ENCODE data around the gene BARHL1. TPM values are rescaled to one million over a fixed set of nuclear protein-coding genes. Genes with fewer than 3 reads are reported as not detected.

BARHL1 gene
- total and polyA plus RNA-seq, 2 of the 13 experiments (the other 11 are each of a cell fraction or from before 2014, with no cell fraction given), result not detected

DNA sequence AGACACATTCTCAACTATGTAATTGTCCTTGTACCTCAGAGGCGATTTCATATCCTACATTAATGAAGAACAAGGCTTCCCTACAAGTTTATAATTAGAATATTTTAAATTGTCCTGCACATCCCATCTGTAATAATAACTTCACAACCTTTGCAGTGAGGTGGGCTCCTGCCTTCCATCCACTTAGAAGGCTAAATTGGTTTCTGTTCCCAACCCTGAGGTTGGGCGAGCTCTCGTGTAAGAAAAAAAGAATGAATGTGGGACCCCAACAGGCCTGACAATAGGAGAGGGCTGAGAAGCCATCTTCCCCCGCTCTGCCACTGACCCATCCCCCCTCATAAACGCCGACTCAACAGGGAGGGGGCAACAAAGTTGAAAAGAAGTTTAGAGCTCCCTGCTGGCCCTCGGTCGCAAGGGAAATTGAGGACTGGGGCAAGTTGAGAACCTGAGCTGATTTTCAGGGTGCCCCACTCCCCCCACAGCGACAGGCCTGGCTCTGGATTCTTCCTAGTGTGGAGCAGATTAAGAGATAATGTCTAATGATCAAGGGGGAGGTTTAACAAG is 9.4 kb downstream of the BARHL1 start:
- H3K4me1 ChIP-seq (ENCODE audit: insufficient read depth, low read length), result no peaks in the 10 kb centered on the region
- ATAC-seq (no peak), FAIRE-seq (no peak), DNase-seq (ENCODE audit: low spot score) (no peak)
- no peak overlapping the region for H3K4me2 ChIP-seq (ENCODE audit: low read depth, low read length)
- no peak overlapping the region for H2AFZ ChIP-seq (ENCODE audit: low read length)
- in situ Hi-C loops (cut with HindIII; ENCODE audit: extremely low pct_ligation_motif_present, low pct_unique_long_range_greater_than_20kb) (no loop called here), intact Hi-C loops (cut with micrococcal nuclease; ENCODE audit: unreplicated experiment) (no loop called here)
- ChIA-PET POLR2A (no interaction called here), CTCF (ENCODE audit: low intra/inter-chr PET ratio, low total read pairs) (no interaction called here)
- BruUV-seq (replicated peaks), result no TSS peak
- peaks cover 2 to 14% of the 10 kb centered on the region in 2 experiments; a peak in 3 of 5 replicates for H3K36me3 ChIP-seq (replicated peaks in 1 of 2; ENCODE audit: control insufficient read depth in 1 of 2, insufficient read depth in 2 of 2, low read length in 2 of 2)
- no peaks in the 10 kb centered on the region for H4K20me1 ChIP-seq (ENCODE audit: insufficient read depth, low read length)
- no peaks in the 10 kb centered on the region for H3K79me2 ChIP-seq (ENCODE audit: insufficient read depth, low read length)
- no peak overlapping the region for H3K9ac ChIP-seq (ENCODE audit: insufficient read depth, low read depth, low read length)
- 80% methylated on average over 9 of the region's 9 CpGs for WGBS (ENCODE audit: low lambda C conversion rate)
- no peaks in the 10 kb centered on the region for H3K9me3 ChIP-seq (ENCODE audit: low read length)
- no peak overlapping the region for H3K27ac ChIP-seq (ENCODE audit: extremely low read length, insufficient read depth, low read length)
- H3K27me3 ChIP-seq (ENCODE audit: control insufficient read depth in 1 of 2, insufficient read depth in 2 of 2, low read length in 2 of 2), result peaks cover 1 to 38% of the 10 kb centered on the region in 2 experiments; a peak in 4 of 5 replicates
- TF ChIP-seq RXRB (CRISPR knock-in tag; IDR thresholded peaks at IDR 0.05; ENCODE audit: borderline replicate concordance) (no peak), ZNF660 (CRISPR knock-in tag; IDR thresholded peaks at IDR 0.05; ENCODE audit: borderline replicate concordance, low read depth) (no peak), ZNF597 (CRISPR knock-in tag; IDR thresholded peaks at IDR 0.05) (no peak), MTERF4 (CRISPR knock-in tag; IDR thresholded peaks at IDR 0.05) (no peak), PRMT3 (CRISPR knock-in tag; IDR thresholded peaks at IDR 0.05; ENCODE audit: borderline replicate concordance, low read depth) (no peak), DPF2 (CRISPR knock-in tag; IDR thresholded peaks at IDR 0.05; ENCODE audit: borderline replicate concordance, low read depth) (no peak), KDM5A (IDR thresholded peaks at IDR 0.05; ENCODE audit: borderline replicate concordance, low read length) (no peak), TP53 (CRISPR knock-in tag; conservative IDR thresholded peaks at IDR 0.05) (no peak), NAIF1 (CRISPR knock-in tag; IDR thresholded peaks at IDR 0.05; ENCODE audit: borderline replicate concordance) (no peak), KLF9 (CRISPR knock-in tag; IDR thresholded peaks at IDR 0.05; ENCODE audit: low read depth) (no peak), HOXD1 (CRISPR knock-in tag; IDR thresholded peaks at IDR 0.05) (no peak), E2F1 (CRISPR knock-in tag; IDR thresholded peaks at IDR 0.05) (no peak), CREB3 (CRISPR knock-in tag; IDR thresholded peaks at IDR 0.05) (no peak), ZFAT (CRISPR knock-in tag; conservative IDR thresholded peaks at IDR 0.05) (no peak), ZNF576 (CRISPR knock-in tag; IDR thresholded peaks at IDR 0.05) (no peak)
- TF ChIP-seq, protein P1, sequence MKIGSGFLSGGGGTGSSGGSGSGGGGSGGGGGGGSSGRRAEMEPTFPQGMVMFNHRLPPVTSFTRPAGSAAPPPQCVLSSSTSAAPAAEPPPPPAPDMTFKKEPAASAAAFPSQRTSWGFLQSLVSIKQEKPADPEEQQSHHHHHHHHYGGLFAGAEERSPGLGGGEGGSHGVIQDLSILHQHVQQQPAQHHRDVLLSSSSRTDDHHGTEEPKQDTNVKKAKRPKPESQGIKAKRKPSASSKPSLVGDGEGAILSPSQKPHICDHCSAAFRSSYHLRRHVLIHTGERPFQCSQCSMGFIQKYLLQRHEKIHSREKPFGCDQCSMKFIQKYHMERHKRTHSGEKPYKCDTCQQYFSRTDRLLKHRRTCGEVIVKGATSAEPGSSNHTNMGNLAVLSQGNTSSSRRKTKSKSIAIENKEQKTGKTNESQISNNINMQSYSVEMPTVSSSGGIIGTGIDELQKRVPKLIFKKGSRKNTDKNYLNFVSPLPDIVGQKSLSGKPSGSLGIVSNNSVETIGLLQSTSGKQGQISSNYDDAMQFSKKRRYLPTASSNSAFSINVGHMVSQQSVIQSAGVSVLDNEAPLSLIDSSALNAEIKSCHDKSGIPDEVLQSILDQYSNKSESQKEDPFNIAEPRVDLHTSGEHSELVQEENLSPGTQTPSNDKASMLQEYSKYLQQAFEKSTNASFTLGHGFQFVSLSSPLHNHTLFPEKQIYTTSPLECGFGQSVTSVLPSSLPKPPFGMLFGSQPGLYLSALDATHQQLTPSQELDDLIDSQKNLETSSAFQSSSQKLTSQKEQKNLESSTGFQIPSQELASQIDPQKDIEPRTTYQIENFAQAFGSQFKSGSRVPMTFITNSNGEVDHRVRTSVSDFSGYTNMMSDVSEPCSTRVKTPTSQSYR (CRISPR knock-in tag; IDR thresholded peaks at IDR 0.05; ENCODE audit: borderline replicate concordance), result no peak
- H3K4me3 ChIP-seq (replicated peaks in 1 of 3; ENCODE audit: insufficient read depth in 1 of 3, low read depth in 2 of 3, low read length in 3 of 3), result no peak overlapping the region

Data from HepG2 (cell line).